ENCODE measurements around the gene VCY.
"Not testable (repeated sequence)": the region's sequence is repeated elsewhere in the genome, so short reads cannot be mapped to it uniquely, and the experiment has no call there.

Gene VCY

DNA sequence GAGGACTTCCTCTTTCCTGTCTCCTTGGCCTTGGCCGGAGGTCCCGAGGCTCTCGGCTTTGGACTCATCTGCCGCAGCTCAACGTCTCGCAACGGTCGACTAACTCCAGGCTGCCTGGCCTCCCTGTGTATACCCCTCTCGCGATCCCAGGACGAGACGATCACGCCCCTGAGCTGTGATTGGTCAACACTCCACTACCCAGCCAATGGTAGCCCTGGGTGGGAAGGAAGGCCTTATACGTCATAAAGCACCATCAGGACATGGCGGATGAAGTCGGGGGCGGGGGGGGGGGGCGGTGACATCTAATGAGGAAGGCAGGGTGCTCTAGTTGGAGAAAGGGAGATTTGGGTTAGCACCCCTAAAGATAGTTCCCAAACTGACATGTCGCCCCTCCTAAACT is at the start of gene VCY:
Gene VCY, minus strand, starts transcription at position 101 of the 400 bp plus-strand sequence. Its CDS starts 33 bp downstream, at position 68.
- DNase-seq (ENCODE audit: extremely low spot score); CTCF ChIA-PET; POLR2A ChIA-PET: not testable (repeated sequence)

GRCh38 chrY:14030395-14030794 is 44.1 kb upstream of the VCY start:
- POLR2A ChIA-PET; DNase-seq (ENCODE audit: extremely low spot score); CTCF ChIA-PET: not testable (repeated sequence)

GRCh38 chrY:14011916-14012315 is 25.6 kb upstream of the VCY start:
- CTCF ChIA-PET; POLR2A ChIA-PET; DNase-seq (ENCODE audit: extremely low spot score): not testable (repeated sequence)

GRCh38 chrY:13942406-13942805 is 43.9 kb downstream of the VCY start:
- CTCF ChIA-PET; POLR2A ChIA-PET; DNase-seq (ENCODE audit: extremely low spot score): not testable (repeated sequence)

All from HEK293T (cell line).